Neural crest cell (in vitro differentiated cells): ENCODE data around the gene LRMDA. TPM values are rescaled to one million over a fixed set of nuclear protein-coding genes. Genes with fewer than 3 reads are reported as not detected.
A peak's percentile ranks its signal among the peaks of the same experiment; 100 is the strongest.

Experiments
- DNase-seq: peaks from one replicate; pipeline ENCODE4 v3.0.0; 2021; ENCODE audit warnings: low read depth, mixed read lengths, low spot score
- H3K27ac Mint-ChIP-seq: one replicate; pipeline ENCODE4 v1.8.0; 2021; ENCODE audit warnings: mild to moderate bottlenecking, mixed read lengths; ENCODE audit not compliant: unreplicated experiment
- H3K27me3 Mint-ChIP-seq: 2 replicates; pipeline ENCODE4 v1.8.0; 2021; ENCODE audit warnings: low read depth, mild to moderate bottlenecking, mixed read lengths
- H3K36me3 Mint-ChIP-seq: 2 replicates; pipeline ENCODE4 v1.8.0; 2021; ENCODE audit warnings: low read depth, mild to moderate bottlenecking, mixed read lengths
- H3K4me1 Mint-ChIP-seq: 2 replicates; pipeline ENCODE4 v1.8.0; 2021; ENCODE audit warnings: mixed read lengths
- H3K4me3 Mint-ChIP-seq: one replicate; pipeline ENCODE4 v1.8.0; 2021; ENCODE audit warnings: mild to moderate bottlenecking, mixed read lengths
- H3K9me3 Mint-ChIP-seq: 2 replicates; pipeline ENCODE4 v1.8.0; 2021; ENCODE audit warnings: mixed read lengths
- total RNA-seq: library from RNA; stranded (reverse); gene quantifications from 2 replicates; pipeline ENCODE4 v1.2.1, GENCODE V29; 2021
- TF ChIP-seq, protein P1 (sequence below): fragments of 200-600 bp; sonication (generic); conservative IDR thresholded peaks from 2 replicates; pipeline ENCODE4 v1.5.0; 2021; ENCODE audit warnings: antibody characterized with exemption, mild to moderate bottlenecking

The LRMDA gene
- total RNA-seq, 1 donor from 2014 or later: 3.1 TPM

GRCh38 chr10:76548716-76549115 lies 1117.3 kb downstream of the LRMDA start:
- DNase-seq: no peak
- no peaks in the 10 kb centered on the region for H3K9me3 Mint-ChIP-seq
- peaks cover 2% of the 10 kb centered on the region for H3K27me3 Mint-ChIP-seq
- H3K4me1 Mint-ChIP-seq: peaks cover 25% of the 10 kb centered on the region
- H3K4me3 Mint-ChIP-seq: no peak overlapping the region
- no peaks in the 10 kb centered on the region for H3K36me3 Mint-ChIP-seq
- TF ChIP-seq, protein P1, sequence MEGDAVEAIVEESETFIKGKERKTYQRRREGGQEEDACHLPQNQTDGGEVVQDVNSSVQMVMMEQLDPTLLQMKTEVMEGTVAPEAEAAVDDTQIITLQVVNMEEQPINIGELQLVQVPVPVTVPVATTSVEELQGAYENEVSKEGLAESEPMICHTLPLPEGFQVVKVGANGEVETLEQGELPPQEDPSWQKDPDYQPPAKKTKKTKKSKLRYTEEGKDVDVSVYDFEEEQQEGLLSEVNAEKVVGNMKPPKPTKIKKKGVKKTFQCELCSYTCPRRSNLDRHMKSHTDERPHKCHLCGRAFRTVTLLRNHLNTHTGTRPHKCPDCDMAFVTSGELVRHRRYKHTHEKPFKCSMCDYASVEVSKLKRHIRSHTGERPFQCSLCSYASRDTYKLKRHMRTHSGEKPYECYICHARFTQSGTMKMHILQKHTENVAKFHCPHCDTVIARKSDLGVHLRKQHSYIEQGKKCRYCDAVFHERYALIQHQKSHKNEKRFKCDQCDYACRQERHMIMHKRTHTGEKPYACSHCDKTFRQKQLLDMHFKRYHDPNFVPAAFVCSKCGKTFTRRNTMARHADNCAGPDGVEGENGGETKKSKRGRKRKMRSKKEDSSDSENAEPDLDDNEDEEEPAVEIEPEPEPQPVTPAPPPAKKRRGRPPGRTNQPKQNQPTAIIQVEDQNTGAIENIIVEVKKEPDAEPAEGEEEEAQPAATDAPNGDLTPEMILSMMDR: no peak
- peak overlapping the region; percentile 81 for H3K27ac Mint-ChIP-seq

DNA sequence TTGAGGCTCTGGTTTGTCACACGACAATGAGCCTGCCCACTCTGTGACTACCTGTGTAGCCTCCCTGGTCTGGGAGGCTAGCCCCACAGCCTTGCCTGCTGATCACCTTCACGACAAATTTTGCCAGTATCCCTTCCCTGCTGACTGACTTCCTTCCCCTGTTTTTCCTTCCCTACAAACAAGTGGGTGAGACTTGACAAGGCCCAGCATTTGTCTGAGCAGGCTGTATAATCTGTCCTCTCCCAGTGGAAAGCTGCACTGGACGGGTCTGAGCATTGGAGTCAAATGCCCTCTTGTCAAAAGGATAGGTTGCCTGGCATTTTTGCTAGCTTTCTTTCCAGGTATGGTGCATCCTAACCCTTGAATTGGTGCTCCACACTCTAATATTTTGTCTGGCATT lies 1117.7 kb downstream of the LRMDA start:
- no peaks in the 10 kb centered on the region for H3K9me3 Mint-ChIP-seq
- no peaks in the 10 kb centered on the region for H3K36me3 Mint-ChIP-seq
- peak overlapping the region; percentile 81 for H3K27ac Mint-ChIP-seq
- DNase-seq: no peak
- no peak overlapping the region for H3K4me3 Mint-ChIP-seq
- peaks cover 2% of the 10 kb centered on the region for H3K27me3 Mint-ChIP-seq
- peaks cover 30% of the 10 kb centered on the region for H3K4me1 Mint-ChIP-seq
- TF ChIP-seq, protein P1: no peak

DNA sequence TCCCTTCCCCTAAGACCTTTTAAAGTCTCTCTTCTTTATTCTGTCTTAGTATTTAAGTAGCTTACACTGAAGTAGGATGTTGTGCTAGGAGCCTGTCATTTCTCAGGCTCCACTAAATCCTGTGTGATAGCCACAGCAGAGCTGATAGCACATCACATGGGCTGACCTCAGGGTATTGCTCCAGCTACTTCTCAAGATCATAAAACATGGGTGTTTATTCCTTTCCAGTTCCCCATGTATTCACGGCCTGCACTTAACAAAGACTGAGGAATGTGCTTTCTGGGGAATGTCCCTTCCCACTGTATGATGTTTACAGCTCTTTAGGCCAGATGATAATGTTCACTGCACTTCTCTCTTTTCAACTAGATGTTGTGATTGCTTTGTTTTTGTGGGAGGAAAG lies 1119.4 kb downstream of the LRMDA start:
- Mint-ChIP-seq H3K27ac (no peak overlapping the region), H3K4me3 (no peak overlapping the region), H3K4me1 (peaks cover 38% of the 10 kb centered on the region), H3K9me3 (no peaks in the 10 kb centered on the region), H3K27me3 (peaks cover 2% of the 10 kb centered on the region), H3K36me3 (no peaks in the 10 kb centered on the region)
- DNase-seq: no peak
- TF ChIP-seq, protein P1: no peak

- Mint-ChIP-seq H3K4me3 (no peak overlapping the region), H3K27me3 (peaks cover 2% of the 10 kb centered on the region), H3K36me3 (no peaks in the 10 kb centered on the region), H3K27ac (no peak overlapping the region), H3K9me3 (no peaks in the 10 kb centered on the region), H3K4me1 (peaks cover 35% of the 10 kb centered on the region)
- TF ChIP-seq, protein P1: no peak
- no peak for DNase-seq
Observed at GRCh38 chr10:76552091-76552873, 1120.9 kb downstream of the LRMDA start.

DNA sequence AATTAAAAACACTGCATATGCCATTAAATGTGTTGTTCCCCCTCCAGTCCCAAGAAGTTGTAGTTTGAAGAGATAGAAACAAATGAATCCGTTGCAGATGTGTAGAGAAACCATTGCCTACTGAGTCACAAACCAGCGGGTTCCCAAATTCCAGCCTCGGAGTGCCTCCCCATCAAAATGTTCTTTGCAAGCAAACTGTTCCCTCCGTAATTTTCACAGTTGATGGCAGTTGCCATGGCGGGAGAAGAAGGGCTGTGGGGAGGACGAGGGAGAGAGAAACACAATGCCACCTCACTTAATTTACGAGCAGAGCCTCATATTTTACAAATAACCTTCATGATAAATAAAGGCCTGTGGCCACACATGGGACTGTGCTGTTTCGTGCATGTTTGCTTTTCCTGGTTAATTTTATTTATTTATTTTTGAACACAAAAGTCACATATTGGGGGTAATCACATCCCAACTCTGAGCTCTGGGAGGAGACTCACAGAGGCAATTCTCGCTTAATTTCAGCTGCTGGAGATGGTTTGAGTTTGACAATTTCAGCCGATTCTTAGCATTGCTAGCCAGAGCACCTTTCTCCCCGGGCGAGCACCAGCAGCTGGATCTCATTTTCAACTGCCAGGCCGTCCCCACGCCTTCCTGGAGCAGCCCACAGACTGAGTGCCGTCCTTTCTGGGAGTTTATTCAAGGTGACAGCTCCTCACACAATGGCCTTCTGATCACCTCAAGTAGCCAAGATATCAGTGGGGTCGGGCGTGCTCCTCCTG lies 1122.0 kb downstream of the LRMDA start:
- no peak for DNase-seq
- peaks cover 26% of the 10 kb centered on the region for H3K4me1 Mint-ChIP-seq
- H3K4me3 Mint-ChIP-seq: no peak overlapping the region
- H3K36me3 Mint-ChIP-seq: no peaks in the 10 kb centered on the region
- TF ChIP-seq, protein P1: no peak
- peaks cover 2% of the 10 kb centered on the region for H3K27me3 Mint-ChIP-seq
- no peaks in the 10 kb centered on the region for H3K9me3 Mint-ChIP-seq
- H3K27ac Mint-ChIP-seq: no peak overlapping the region
